GM21576 (cell line): Measurements from ENCODE around the gene KRT86.
"Not testable (repeated sequence)": the region's sequence is repeated elsewhere in the genome, so short reads cannot be mapped to it uniquely, and the experiment has no call there.

ENCODE experiments used
- ATAC-seq: cut with Tn5 transposase; IDR thresholded peaks from one replicate; pipeline ENCODE4 v1.9.1; 2021; ENCODE audit warnings: mild to moderate bottlenecking, moderate library complexity; ENCODE audit not compliant: unreplicated experiment

KRT86 gene

GRCh38 chr12:52238916-52239646 is 35.4 kb upstream of the KRT86 start:
- no peak for ATAC-seq

- ATAC-seq = no peak
Observed at GRCh38 chr12:52239767-52240166, 34.7 kb upstream of the KRT86 start.

GRCh38 chr12:52240247-52240646 is 34.2 kb upstream of the KRT86 start:
- not testable (repeated sequence) for ATAC-seq

DNA sequence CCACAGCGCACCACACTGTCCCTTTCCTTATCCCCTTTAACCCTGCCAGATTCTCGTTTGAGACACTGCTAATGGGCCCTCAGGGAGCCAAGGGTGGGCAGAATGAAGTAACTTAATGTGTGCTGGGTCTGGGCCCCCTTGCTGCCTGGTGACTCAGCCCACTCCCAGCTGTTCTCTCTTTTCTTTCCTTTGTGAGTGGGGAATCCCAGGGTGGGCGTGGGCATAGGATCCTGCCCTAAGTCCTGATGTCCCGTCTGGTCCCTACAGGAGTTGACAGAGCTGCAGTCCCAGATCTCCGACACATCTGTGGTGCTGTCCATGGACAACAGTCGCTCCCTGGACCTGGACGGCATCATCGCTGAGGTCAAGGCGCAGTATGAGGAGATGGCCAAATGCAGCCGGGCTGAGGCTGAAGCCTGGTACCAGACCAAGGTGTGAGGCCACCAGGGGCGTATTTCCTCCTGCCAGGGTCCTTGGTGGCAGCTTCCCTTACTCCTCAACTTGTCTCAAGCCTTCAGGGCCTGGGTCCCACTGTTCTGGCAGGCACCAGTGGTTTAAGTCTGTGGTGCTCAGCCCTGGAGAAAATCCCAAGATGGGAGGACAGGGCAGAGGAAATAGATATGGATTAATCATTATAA is 33.1 kb upstream of the KRT86 start:
- ATAC-seq = no peak

DNA sequence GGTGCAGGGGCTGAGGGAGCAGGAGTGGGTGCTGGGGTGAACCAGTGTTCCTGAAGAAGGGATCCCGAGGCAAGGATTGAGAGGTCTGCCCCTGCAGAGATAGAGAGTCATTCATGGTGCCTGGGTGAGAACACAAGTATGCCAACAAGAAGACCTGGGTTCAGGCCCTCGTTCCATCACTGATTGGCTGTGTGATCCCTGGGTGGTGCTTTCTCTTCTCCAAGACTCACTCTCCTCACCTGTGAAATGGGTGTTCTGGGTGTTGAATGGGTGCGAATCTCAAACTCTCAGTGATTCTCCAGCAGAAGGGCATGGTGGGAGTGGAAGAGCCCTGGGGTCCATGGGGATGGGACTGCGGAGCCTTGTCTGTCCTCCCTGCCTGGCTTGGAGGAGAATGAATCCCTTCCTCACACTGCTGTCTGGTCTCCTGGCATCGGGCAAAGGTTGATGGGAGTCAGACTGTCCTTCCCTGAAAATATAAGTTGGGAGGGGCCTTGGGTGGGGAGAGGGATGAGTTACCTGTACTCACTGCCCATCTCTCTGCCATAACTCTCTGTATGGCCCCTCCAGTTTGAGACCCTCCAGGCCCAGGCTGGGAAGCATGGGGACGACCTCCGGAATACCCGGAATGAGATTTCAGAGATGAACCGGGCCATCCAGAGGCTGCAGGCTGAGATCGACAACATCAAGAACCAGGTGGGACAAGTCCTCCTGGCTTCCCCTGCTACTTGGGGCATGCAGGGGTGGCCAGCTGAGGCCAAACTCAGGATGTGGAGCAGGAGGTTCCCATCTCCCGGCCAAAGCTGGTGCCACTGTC is 31.8 kb upstream of the KRT86 start:
- ATAC-seq = no peak

DNA sequence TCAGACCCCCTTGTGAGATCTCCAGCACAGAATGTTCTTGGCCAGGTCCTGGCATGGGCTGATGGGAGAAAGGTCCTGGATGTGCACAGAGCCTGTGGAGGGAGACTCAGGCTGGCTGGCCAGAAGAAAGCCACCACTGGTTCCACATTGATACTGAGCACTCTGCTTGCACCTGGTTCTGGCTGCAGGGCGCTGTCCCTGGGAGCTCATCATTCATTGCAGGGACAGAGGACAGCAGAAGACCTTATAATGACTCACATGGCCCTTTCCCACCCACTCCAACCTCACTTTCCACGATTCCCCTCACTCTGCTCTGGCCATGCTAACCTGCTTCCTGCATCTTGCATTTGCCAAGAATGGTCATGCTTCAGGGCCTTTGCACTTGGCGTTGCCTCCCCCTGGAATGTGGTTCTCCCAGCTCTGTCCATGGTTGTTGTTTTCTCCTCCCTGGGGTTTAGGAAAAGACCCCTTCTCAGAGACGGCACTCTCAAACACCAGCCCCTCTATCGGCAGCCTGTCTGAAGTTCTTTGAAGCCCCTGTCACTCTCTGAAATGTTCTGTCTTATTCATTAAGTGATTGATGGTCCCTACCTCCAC is 31.1 kb upstream of the KRT86 start:
- no peak for ATAC-seq

GRCh38 chr12:52243856-52244614 is 30.4 kb upstream of the KRT86 start:
- peak; percentile 94 for ATAC-seq

DNA sequence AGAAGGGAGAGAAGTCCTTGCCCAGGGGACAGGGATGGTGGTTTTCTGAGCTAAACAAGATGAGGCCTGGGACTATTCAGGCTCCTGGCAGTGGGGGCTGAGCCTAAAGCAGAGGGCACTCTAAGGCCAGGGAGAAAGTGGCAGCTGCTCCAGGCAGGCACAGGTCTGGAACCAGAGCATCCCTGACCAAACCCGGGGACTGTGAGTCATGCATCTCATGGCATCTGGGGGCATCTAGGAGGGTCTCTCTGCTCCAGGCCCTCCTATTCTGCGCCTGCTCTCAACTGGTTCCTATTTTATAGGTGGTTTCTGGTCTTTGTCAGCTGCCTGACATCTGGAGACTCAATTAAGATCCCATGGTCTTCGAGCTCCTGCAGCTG is 29.8 kb upstream of the KRT86 start:
- no peak for ATAC-seq

DNA sequence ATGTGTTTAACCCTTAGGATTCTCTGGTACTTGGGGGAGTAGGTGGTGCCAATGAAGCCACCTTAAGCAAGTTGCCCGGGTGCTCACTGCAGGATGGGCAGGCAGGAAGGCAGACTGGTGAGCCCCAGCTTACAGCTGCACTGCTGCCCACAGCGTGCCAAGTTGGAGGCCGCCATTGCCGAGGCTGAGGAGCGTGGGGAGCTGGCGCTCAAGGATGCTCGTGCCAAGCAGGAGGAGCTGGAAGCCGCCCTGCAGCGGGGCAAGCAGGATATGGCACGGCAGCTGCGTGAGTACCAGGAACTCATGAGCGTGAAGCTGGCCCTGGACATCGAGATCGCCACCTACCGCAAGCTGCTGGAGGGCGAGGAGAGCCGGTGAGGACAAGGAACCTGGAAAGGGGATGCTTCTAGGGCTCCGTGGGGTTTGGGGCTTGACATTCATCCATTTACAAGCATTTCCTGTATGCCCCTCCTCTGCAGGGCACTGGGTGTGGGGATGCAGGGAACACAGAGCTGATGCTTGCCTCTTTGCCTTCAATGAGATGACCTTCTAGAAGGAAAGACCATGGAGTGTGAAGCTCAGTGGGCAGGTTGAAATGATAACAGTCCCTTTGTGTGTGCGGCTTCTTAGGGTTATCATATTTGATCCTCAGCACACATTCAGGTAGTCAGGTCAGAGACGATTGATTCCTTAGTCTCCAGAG is 29.0 kb upstream of the KRT86 start:
- ATAC-seq = no peak

DNA sequence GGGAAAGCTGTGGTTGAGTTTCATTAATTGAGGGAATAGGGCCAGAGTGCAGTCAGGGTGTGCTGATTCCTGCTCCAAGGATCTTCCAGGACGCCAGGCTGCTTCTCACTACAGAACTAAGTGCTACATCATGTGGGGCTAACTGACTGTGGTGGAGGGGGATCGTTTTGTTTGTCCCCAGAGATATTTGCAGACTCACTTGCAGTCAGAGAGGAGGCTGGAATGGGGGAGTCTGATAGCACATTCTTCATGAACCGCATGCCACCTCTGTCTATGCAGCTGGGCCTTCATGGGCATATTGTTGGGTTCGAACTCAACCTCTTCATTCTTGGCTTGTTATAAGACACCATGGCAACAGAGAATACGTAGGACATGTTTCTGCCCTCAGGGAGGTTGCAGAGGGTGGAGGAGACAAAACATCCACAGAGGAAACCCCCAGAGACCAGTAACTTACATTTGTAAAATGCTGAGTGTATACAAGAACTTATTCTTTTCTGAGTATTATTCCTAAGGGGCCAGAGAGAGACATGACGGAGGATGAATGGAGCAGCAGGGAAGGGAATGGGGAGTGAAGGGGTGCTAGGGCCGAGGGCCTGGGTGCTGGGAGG is 28.4 kb upstream of the KRT86 start:
- ATAC-seq = no peak

GRCh38 chr12:52246720-52247621 is 27.5 kb upstream of the KRT86 start:
- ATAC-seq = no peak

DNA sequence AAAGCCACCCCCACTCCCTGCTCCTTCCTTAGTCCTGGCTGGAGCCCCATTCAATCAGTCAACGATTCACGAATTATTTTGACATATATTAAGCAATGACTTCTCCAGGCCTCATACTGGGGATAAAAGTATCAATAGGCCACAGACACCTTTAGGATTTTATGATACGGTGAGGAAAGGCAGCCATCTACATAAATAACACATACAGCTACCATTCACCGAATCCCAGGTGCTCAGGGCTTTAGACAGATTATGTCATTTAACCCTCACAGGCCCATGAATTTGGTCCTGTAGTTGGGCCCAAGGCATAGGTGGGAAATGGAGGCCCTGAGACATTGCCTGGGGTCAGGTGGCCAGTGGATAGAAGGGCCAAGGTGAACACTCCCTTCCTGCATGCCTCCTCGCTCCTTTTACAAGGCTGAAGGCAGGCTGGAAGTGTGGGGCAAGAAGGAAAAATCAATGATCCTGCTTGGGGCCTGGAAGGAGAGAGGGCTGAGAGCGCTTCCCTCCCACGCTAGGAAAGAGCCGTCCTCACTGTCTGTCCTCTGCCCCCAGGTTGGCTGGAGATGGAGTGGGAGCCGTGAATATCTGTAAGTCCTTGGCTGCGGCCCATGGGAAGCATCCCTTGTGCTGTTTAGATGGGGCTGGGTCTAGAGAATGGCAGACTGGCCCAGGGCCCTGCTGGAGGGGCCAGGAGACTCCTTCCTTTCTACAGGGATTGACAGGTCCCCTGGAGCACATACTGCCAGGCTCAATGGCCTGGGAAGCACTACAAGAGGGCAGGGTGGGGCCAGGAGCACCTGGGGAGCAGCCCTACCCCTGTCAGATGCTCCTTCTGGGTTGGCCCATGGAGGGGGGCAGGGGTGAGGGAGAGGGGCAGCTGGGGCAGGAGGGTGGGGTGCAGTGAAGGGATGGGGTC is 26.6 kb upstream of the KRT86 start:
- no peak for ATAC-seq

GRCh38 chr12:52248541-52249461 is 25.6 kb upstream of the KRT86 start:
- ATAC-seq = no peak

GRCh38 chr12:52249511-52250047 is 24.9 kb upstream of the KRT86 start:
- no peak for ATAC-seq

- ATAC-seq = no peak
Observed at GRCh38 chr12:52250048-52250990, 24.1 kb upstream of the KRT86 start.
